Stimulated activated CD8-positive, alpha-beta memory T cell treated with anti-CD3 and anti-CD28 coated beads, Interleukin-4, amount 100 ng/mL, for 4 hours (primary cell): ENCODE results near the gene DCAF11.
A peak's percentile ranks its signal among the peaks of the same experiment; 100 is the strongest.

Experiments
- DNase-seq, 2 donors: peaks; one replicate each; pipeline ENCODE4 v3.0.0-alpha.2; 2020; ENCODE audit warnings: low read depth in 2 of 2, low spot score in 1 of 2

Gene DCAF11

DNA sequence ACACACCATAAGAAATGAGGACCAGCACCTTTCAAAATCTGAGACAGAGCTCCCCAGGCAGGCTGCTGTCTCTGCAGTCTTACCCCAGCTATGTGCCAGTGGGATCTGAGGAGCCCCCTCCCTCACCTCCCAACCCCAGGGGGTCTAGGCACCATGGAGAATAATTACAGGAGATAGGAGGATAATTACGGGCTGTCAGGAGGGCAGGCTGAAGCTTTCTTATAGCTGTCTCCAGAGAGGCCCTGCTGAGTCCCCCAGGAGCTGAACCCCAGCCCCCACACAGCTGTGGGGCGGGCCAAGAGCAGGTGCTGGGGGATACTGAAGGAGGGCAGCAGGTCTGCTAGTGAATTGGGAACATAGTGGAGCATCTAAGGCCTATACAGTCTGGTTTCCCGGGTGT lies 36.4 kb upstream of the DCAF11 start:
- no peak for DNase-seq

DNA sequence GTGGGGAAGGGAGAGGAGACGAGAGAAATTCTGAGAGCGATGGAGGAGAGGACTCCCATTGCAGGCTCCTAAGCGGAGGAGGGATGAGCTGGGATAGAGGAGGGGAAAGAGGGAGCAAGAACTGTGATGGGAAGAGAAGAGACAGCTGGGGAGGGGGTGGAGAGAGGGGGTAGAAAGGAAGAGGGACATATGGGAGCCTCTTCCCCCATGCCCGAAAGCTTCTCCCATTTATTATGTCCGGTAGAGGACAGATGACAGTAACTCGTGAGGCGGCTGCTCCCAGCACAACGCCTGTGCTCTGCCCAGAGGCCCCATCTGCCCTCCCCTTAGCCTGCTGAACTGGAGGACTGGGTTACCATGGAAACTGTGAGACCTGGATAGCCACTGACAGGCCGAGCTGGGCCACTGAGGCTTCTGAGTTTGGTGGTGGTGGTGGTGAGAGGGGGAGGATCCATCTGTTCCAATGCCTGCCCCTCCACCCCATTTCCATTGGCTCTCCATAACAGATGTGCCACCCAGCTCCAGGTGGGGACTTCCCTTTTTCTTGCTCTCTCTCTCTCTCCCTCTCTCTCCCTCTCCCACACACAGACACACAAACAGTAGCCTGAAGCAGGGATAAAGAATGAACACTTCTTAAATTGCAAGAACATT lies 35.0 kb upstream of the DCAF11 start:
- no peak for DNase-seq

DNA sequence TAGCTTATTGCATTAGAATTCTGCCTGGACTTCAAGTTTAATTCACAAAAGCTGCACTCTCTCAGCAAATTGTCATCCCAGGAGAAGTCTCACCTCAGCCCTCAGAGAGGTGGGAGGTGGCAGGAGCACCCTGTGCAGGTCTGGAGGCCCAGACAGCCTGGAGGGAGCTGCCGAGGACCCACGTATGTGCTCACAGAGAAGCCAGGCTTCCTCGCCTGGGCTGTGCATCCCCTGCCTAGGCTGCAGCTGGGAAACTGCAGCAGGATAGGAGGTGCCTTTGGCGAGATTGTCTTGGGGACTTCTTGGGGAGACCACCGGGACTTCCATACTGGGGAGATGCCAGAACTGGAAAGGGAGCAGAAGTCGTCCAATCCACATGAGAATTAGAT lies 34.4 kb upstream of the DCAF11 start:
- no peak for DNase-seq

DNA sequence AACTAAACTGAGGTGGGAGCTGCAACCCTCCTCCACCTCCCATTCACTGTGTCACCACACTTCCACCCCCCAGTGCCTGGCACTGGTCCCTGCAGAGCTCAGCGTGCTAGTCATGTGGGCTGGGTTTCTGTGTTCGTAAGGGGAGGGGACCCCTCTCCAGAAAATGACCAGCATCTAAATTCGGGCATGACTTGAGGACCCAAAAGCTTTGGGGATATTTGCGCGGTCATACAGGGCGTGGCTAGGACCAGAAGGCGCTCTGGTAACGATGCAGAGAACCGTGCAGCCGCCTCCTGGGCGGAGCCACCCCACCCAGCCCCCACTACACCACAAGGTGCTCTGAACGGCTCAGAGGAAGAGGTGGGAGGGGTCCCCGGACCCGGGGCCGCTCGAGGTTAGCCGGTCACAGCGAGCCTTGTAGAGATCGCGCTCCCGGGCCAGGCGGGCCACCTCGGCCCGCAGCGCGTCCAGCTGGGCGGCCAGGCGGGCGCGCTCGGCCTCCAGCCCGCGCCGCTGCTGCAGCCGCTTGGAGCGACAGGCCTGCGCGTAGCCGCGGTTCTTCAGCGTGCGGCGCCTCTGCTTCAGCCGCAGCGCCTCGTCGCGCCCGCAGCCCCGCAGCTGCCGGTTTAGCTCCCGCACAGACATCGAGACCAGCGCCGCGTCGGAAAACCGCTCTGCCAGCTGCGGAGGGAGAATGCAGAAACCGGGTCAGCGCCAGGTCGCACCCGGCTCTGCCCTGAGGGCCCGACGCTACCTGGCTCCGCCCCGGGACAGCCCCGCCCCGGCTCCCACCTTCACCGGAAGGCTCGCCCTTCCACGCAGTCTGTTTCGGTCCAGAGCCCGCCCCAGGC lies 33.5 kb upstream of the DCAF11 start:
- DNase-seq: peak in 1 of 2 donors; percentile 40

DNA sequence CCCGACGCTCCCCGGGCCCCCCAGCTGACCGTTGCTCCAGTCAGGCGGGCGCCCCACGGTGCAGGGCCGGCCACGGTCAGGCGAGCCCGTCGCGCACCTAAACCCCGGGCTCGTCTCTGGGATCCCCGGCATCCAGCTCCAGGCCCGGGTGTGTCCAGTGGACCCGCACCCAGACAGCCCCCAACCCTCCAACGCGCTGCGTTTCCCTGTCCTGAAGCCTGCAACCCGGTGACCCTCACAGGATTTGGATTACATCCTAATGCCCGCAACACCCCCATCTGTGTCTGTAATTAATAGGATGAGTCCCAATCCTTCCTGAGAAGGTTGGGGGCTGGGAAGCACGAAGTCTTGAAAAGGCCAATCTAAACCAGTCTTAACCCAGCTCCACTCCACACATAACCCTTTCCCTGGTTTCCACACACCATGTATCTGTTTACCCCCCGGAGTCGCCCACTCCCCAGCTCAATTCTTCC lies 32.8 kb upstream of the DCAF11 start:
- DNase-seq: no peak

DNA sequence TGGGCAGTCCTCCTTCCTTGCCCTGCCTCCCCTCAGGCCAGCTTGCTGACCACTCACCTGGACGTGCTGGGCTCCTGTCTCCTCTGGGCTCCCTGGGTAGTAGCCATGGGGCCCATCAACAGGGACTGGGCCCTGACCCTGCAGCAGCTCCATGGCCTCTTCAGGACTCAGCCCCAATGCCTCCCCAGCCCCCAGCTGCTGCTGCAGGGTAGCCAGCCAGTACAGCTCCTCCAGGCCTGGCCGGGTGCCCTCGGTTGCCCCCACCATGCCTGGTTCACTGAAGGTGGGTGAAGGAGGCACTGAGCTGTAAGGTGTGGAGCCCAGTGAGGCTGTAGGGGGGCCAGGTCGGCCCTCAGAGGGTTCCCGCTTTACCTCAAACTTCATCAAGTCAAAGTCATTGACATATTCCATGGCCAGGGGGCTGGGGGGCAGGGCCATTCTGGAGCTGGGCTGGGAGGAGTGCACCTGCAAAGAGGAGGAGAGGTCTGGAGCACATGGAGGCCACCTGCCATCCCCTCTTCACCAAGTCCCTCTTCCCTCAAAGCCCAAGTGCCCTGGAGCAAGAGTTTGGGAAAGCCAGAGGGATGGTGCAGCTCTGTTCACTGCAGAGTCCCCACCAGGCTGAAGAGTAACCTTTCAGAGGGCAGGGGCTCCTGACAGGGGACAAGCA lies 32.0 kb upstream of the DCAF11 start:
- DNase-seq: no peak

DNA sequence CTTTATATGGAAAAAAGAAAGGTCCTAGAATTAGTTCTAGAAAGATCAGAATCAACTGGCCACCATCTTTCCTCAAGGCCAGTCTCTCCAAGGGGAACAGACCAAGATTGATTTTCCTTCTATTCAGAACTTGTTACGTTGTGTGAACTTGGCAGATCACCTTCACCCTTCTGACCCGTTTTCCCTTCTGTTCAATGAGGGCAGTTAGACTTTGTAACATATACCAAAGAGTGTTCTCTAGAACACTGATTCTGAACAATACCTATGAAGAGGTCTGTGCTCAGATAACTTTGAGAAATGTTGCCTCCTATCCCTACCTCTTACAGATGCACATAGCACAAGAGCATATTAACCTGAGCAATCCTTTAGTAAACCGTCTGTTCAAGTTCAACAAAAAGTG lies 31.1 kb upstream of the DCAF11 start:
- no peak for DNase-seq

DNA sequence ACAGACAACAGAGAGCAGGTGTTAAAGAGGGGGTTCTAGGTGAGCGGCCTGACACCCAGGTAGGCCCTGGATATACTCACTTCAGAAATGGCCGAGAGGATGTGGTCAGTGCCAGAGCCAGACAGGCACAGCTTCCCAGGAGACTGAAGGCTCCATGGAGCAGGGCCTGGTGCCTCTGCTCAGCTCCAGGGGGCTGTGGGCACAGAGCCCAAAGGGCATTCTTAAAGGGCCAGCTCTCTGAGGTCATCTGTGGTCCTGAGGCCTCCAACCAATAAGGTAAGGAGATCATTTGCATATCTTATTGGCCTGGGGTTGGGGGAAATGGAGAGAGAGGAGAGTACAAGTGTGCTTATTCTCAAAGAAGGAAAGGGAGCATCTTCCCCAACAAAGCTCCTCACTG lies 30.1 kb upstream of the DCAF11 start:
- DNase-seq: no peak

DNA sequence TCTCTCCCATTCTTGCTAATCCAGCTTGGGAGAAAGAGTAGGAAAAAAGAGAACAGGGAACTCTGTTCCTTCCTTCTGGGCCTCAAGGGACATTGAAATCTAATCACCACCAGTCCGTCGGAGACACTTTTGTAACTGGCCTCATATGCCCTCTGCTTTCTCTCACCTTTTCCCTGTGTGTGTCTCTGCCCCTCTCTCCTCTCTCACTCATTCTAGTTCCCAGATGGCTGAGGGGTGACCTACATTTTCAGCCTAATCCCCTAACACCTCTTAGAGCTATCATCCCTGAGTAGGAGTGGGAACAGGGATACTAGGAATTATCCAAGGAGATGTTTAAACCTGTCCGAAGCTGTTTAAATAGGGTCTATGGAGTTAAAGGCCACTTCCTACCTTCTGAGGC lies 29.4 kb upstream of the DCAF11 start:
- DNase-seq: no peak

DNA sequence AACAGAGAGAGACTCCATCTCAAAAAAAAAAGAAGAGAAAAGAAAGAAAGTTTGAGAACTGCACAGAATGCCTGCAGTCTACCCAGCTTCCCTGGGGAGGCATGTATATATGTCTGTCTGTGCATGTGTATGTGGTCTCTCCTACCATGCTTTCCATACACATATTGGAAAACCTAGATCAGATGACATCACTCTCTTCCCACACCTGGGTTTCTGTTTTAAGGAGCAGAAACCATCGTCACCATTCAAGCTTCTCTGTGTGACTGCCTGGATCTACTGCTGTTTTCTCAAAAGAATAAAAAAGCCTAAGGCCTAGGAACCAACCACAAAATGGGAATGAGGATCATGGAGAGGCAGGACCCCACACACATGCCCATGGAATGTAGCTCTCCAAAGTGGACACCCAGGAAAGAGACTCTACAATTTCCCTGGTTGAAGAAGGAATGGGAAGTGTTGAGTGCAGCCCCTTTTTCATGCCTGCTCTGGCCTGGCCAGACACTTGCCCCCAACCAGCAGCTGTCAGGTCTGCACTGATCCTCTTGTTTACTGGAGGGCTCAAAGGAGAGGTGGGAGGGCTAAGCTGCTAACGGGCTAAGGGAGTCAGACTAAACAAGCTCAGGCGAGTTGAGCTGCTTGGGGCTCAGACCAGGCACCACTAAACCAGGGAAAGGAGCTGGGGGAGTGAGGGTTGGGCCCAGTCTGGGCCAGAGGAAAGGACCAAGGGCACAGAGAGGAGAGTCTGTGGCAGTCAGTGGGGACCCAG lies 28.2 kb upstream of the DCAF11 start:
- DNase-seq: no peak

DNA sequence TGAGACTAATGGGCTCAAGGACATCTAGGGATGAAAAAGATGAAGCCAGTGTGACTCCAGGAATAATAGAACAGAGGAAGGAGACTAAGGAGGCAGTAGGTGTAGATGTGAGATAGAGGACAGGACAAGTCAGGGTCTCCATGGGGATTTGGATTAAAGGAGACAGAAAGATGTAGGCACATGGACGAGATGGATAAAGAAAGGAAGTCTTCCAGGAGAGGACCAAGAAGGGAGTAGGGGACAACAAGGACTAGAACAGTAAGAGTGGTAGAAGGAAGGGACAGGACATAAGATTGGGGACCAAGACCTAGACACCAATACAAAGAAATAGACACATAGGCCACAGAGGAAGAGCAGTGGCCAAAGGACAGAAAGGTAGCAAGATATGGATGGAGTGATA lies 27.6 kb upstream of the DCAF11 start:
- no peak for DNase-seq

DNA sequence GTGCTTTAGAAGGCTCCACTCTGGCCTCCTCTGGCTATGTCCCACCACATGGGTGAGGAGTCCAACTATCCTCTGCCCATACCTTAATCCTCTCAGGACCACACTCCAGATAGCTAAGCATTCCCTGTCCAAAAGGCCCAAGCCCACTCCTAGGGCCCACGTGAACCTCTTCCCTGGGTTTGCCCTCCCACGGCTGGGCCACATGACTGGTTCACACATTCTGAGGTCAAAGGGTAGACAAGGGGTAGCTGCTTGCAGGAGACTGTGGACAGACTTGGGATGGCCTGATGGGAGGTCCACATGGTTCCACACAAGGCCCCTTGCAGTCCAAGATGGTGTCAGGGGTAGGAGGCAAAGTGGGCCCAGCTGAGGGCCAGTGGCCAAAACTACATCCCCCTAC lies 26.5 kb upstream of the DCAF11 start:
- DNase-seq: no peak

DNA sequence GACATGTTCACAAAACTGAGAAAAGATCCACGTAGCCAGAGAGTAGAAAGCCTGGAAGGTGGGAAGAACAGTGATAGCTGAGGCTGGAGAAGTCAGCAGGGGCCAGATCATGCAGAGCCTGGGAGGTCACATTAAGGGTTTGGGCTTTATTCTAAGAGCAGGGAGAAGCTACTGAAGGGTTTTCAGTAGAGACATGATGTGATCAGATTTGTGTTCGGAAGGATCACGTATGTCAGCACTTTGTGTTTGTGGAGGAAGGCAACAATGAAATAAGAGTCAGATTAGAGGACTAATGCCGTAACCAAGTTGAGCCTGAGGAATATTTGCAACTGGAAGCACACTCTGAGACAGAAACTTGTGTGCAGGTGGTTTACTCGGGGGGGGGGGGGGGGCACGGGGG lies 24.7 kb upstream of the DCAF11 start:
- DNase-seq: no peak

DNA sequence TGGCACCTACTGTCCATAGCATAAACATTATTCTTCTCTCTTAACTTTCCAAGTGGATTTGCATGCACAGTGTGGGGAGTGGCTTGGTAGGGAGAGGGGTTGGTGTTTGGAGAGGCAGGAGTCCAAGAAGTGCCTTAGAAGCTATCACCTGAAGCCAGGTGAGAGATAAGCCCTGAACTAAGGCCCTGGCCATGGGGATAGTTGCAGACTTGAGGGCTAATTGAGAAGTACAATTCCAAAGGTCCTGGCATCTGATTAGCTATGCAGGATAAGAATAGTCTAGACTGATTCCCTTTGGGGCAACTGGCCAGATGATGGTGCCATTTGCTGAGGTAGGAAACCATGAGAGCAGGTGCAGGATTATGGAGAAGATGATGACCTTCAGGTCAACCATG lies 22.5 kb upstream of the DCAF11 start:
- no peak for DNase-seq

DNA sequence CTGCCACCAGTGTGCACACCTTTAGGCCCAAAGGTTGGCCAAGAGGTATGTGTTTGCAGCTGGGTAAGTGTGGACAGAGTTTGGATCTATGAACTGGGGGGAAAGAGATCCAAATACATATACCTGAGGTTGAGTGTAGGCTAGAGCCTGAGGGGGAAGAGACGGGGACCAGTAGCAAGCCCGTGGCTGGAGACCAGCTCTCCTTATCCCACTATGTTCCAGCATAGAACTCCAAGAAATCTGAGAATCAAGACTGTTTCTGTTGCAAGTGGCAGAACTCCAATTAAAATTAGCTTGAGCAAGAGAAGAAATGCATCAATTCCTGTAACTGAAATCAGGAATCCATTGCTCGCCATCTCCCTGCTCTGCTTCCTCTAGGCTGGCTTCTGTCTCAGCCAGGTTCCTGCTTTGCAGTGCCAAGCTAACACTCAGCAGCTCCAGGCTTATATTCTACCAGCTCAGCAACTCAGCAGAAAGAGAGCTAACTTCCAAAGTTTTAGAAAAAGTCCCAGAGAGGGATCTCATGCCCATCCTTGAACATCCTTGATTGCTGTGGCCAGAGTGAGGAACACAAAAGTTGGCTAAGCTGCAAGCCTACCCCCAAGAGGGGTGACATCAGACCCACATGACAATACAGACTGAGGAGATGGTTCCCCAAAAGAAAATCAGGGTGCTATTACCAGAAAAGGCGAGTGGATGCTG lies 21.9 kb upstream of the DCAF11 start:
- no peak for DNase-seq

DNA sequence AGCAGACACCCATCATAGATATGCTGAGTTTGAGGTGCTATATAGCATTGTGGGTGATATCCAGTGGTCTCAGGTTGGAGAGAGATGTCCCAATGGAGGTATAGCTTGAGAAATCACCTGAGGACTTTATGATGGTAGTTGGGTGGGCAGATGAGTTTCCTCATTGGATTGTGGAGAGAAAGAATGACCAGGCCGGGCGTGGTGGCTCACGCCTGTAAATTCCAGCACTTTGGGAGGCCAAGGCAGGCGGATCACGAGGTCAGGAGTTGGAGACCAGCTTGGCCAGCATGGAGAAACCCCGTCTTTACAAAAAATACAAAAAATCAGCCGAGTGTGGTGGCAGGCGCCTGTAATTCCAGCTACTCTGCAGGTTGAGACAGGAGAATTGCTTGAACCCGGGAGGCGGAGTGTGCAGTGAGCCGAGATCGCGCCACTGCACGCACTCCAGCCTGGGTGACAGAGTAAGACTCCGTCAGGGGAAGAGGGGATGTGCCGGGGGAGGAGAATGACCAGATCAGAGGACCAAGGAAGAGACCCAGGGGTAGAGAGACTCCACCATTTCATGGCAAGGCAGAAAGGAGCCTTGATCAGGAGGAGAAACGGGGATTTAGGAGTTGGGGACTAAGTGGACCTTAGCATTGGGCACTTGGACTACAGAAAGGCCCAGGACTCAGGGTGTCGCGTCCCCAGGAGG lies 21.2 kb upstream of the DCAF11 start:
- DNase-seq: no peak

DNA sequence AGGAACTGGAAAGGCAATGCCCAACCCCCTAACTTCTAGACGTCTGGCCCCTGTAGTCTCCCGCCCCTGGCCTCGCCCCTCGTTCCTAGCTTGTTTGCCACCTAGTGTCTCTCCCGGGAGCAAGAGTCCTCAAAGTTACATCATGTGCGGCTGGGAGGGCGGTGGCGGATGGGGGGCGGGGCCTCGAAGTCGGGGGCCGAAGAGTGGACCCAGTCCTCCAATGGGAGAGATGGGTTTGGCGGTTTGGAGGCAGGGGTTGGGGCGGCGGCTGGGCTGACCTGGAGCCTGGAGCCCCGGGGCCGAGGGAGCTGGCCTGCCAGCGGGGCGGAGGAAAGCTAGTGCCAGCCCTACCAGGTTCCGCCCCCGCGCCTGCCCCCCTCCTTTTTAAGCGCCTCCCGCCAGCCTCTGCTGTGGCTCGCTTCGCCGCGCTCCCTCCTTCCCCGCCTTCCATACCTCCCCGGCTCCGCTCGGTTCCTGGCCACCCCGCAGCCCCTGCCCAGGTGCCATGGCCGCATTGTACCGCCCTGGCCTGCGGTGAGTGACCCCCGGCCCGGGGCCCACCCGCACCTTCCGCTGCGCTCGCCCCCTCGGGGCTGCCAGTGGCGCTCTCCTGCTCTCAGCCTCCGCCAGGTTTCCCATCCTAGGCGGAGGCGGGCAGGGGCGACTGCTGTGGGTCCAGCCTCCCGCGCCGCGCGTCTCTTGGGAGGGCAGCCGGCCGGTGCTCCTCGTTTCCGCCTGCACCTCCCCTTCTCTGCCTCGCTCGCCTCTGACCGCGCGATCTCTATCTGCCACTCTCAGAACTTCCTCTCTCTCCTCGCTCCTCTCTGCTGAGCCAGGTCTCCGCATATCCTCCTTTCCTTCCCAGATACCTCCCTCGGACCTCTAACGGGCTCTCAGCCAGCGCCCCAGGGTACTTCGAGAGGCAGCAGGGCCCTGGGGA lies 20.4 kb upstream of the DCAF11 start, which contains the start of gene PCK2:
Gene PCK2 (plus strand): TSS at position 411 of the 940 bp plus-strand sequence. CDS start 95 bp downstream, at position 506.
- DNase-seq: peak; percentile 63 to 74

DNA sequence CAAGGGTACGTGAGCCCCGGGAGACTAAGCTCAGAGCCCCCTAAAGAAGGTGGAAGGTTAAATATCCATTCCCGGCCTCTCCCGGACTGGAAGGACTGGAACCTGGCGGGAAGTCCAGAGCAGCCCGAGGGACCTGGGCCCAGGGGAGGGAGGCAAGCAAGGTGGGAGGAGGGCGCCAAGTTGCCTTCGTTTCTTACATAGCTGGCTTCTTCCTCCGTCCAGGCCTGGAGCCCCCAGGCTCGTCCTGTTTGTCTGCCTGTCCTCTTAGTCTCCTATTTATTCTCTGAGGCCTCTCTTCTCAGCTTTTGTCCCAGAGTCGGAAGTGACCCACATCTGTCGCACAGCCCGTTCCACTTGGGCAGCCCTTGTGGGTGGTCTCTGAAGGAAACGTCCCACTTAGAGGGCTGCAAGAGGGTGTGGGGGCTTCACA lies 19.7 kb upstream of the DCAF11 start:
- no peak for DNase-seq
